Ishikawa (cell line): ENCODE measurements around the gene MAP3K4.

ENCODE experiments used
- CEBPB ChIP-seq: IDR thresholded peaks from 2 replicates; pipeline ENCODE4 v1.6.1; 2012
- CREB1 ChIP-seq: IDR thresholded peaks from 2 replicates; pipeline ENCODE4 v1.6.1; 2012; ENCODE audit warnings: low read depth
- EGR1 ChIP-seq: IDR thresholded peaks from 2 replicates; pipeline ENCODE4 v1.6.1; 2012
- EP300 ChIP-seq: IDR thresholded peaks from 2 replicates; pipeline ENCODE4 v1.6.1; 2012; ENCODE audit warnings: borderline replicate concordance
- FOXM1 ChIP-seq: IDR thresholded peaks from 2 replicates; pipeline ENCODE4 v1.6.1; 2012; ENCODE audit warnings: low read depth, borderline replicate concordance
- MAX ChIP-seq: IDR thresholded peaks from 2 replicates; pipeline ENCODE4 v1.6.1; 2012
- NFIC ChIP-seq: IDR thresholded peaks from 2 replicates; pipeline ENCODE4 v1.6.1; 2012
- RAD21 ChIP-seq: IDR thresholded peaks from 2 replicates; pipeline ENCODE4 v1.6.1; 2012; ENCODE audit warnings: low read depth
- REST ChIP-seq: IDR thresholded peaks from 2 replicates; pipeline ENCODE4 v1.6.1; 2012; ENCODE audit warnings: low read depth, mild to moderate bottlenecking
- TAF1 ChIP-seq: IDR thresholded peaks from 2 replicates; pipeline ENCODE4 v1.6.1; 2012; ENCODE audit warnings: low read depth, mild to moderate bottlenecking
- TCF12 ChIP-seq: IDR thresholded peaks from 2 replicates; pipeline ENCODE4 v1.6.1; 2012; ENCODE audit warnings: low read depth
- TEAD4 ChIP-seq: IDR thresholded peaks from 2 replicates; pipeline ENCODE4 v1.6.1; 2012
- USF1 ChIP-seq: IDR thresholded peaks from 2 replicates; pipeline ENCODE4 v1.6.1; 2012
- YY1 ChIP-seq: IDR thresholded peaks from 2 replicates; pipeline ENCODE4 v1.6.1; 2012; ENCODE audit warnings: low read depth
- ZBTB7A ChIP-seq: IDR thresholded peaks from 2 replicates; pipeline ENCODE4 v1.6.1; 2012; ENCODE audit warnings: low read depth

Gene MAP3K4

GRCh38 chr6:161019324-161019839 is 27.8 kb downstream of the MAP3K4 start:
- TF ChIP-seq EP300 = no peak
- TF ChIP-seq EGR1 = no peak

GRCh38 chr6:161021543-161021942 is 30.0 kb downstream of the MAP3K4 start:
- TF ChIP-seq RAD21 (no peak), REST (no peak), USF1 (no peak), CEBPB (no peak)

- TF ChIP-seq TEAD4 = no peak
- TF ChIP-seq YY1 = no peak
- TF ChIP-seq CREB1 = no peak
- TF ChIP-seq REST = no peak
These were observed 30.6 kb downstream of the MAP3K4 start for GRCh38 chr6:161021998-161022743.

GRCh38 chr6:161023316-161023715 is 31.7 kb downstream of the MAP3K4 start:
- TF ChIP-seq NFIC (no peak), TEAD4 (no peak), FOXM1 (no peak), REST (no peak), TCF12 (no peak), CREB1 (no peak)

GRCh38 chr6:161024364-161024920 is 32.9 kb downstream of the MAP3K4 start:
- TF ChIP-seq EGR1 (no peak), YY1 (no peak), TAF1 (no peak), TEAD4 (no peak), MAX (no peak), TCF12 (no peak), EP300 (no peak), NFIC (no peak), RAD21 (no peak), CREB1 (no peak)

GRCh38 chr6:161027385-161027784 is 35.8 kb downstream of the MAP3K4 start:
- TF ChIP-seq USF1 = no peak
- TF ChIP-seq TEAD4 = no peak
- no peak for TF ChIP-seq ZBTB7A
- TF ChIP-seq CREB1 = no peak
- no peak for TF ChIP-seq EP300
- TF ChIP-seq YY1 = no peak
- TF ChIP-seq MAX = no peak
- no peak for TF ChIP-seq REST
- no peak for TF ChIP-seq FOXM1
- no peak for TF ChIP-seq TAF1
- no peak for TF ChIP-seq CEBPB
- no peak for TF ChIP-seq NFIC
- no peak for TF ChIP-seq RAD21
- no peak for TF ChIP-seq EGR1
- TF ChIP-seq TCF12 = no peak
